Activated naive CD8-positive, alpha-beta T cell (primary cell): Measurements from ENCODE around the gene ERC1.
"Not testable (repeated sequence)": the region's sequence is repeated elsewhere in the genome, so short reads cannot be mapped to it uniquely, and the experiment has no call there.

ENCODE experiments used
- H3K27ac Mint-ChIP-seq: one replicate; pipeline ENCODE4 v1.8.0; 2021; ENCODE audit warnings: mixed read lengths
- H3K27me3 Mint-ChIP-seq: one replicate; pipeline ENCODE4 v1.8.0; 2021; ENCODE audit warnings: mixed read lengths
- H3K36me3 Mint-ChIP-seq: one replicate; pipeline ENCODE4 v1.8.0; 2021; ENCODE audit warnings: mixed read lengths
- H3K4me1 Mint-ChIP-seq: one replicate; pipeline ENCODE4 v1.8.0; 2021; ENCODE audit warnings: low read depth, mixed read lengths
- H3K4me3 Mint-ChIP-seq: one replicate; pipeline ENCODE4 v1.8.0; 2021; ENCODE audit warnings: mild to moderate bottlenecking, mixed read lengths
- H3K9me3 Mint-ChIP-seq: one replicate; pipeline ENCODE4 v1.8.0; 2021; ENCODE audit warnings: low read depth, mixed read lengths

Gene ERC1

GRCh38 chr12:997505-997904, 6.5 kb downstream of the ERC1 start:
- Mint-ChIP-seq H3K27ac (peak overlapping the region; percentile 24), H3K9me3 (no peaks in the 10 kb centered on the region), H3K27me3 (no peaks in the 10 kb centered on the region), H3K4me1 (peaks cover 36% of the 10 kb centered on the region), H3K36me3 (peaks cover 6% of the 10 kb centered on the region), H3K4me3 (no peak overlapping the region)

GRCh38 chr12:998020-998874, 7.2 kb downstream of the ERC1 start:
- H3K36me3 Mint-ChIP-seq: peaks cover 7% of the 10 kb centered on the region
- H3K27ac Mint-ChIP-seq: no peak overlapping the region
- H3K4me3 Mint-ChIP-seq: no peak overlapping the region
- H3K9me3 Mint-ChIP-seq: no peaks in the 10 kb centered on the region
- peaks cover 32% of the 10 kb centered on the region for H3K4me1 Mint-ChIP-seq
- H3K27me3 Mint-ChIP-seq: no peaks in the 10 kb centered on the region

GRCh38 chr12:999736-1000135, 8.7 kb downstream of the ERC1 start:
- not testable (repeated sequence) for H3K4me3 Mint-ChIP-seq, H3K9me3 Mint-ChIP-seq, H3K36me3 Mint-ChIP-seq, H3K27ac Mint-ChIP-seq, H3K27me3 Mint-ChIP-seq
- peaks cover 35% of the 10 kb centered on the region for H3K4me1 Mint-ChIP-seq

- Mint-ChIP-seq H3K27me3 (no peaks in the 10 kb centered on the region), H3K9me3 (no peaks in the 10 kb centered on the region), H3K4me3 (no peak overlapping the region), H3K27ac (no peak overlapping the region), H3K4me1 (peaks cover 28% of the 10 kb centered on the region), H3K36me3 (peaks cover 7% of the 10 kb centered on the region)
Measured at GRCh38 chr12:1001507-1001906, 10.5 kb downstream of the ERC1 start.

- Mint-ChIP-seq H3K27ac (no peak overlapping the region), H3K4me3 (no peak overlapping the region), H3K9me3 (no peaks in the 10 kb centered on the region), H3K27me3 (no peaks in the 10 kb centered on the region), H3K36me3 (peaks cover 7% of the 10 kb centered on the region), H3K4me1 (peaks cover 18% of the 10 kb centered on the region)
Measured at GRCh38 chr12:1003600-1004271, 12.7 kb downstream of the ERC1 start.

- peaks cover 13% of the 10 kb centered on the region for H3K4me1 Mint-ChIP-seq
- peaks cover 6% of the 10 kb centered on the region for H3K36me3 Mint-ChIP-seq
- H3K27ac Mint-ChIP-seq: no peak overlapping the region
- no peak overlapping the region for H3K4me3 Mint-ChIP-seq
- H3K9me3 Mint-ChIP-seq: no peaks in the 10 kb centered on the region
- no peaks in the 10 kb centered on the region for H3K27me3 Mint-ChIP-seq
Measured at GRCh38 chr12:1006255-1006654, 15.2 kb downstream of the ERC1 start.

- H3K27ac Mint-ChIP-seq: no peak overlapping the region
- H3K36me3 Mint-ChIP-seq: peaks cover 3% of the 10 kb centered on the region
- no peak overlapping the region for H3K4me3 Mint-ChIP-seq
- no peaks in the 10 kb centered on the region for H3K27me3 Mint-ChIP-seq
- peaks cover 12% of the 10 kb centered on the region for H3K4me1 Mint-ChIP-seq
- H3K9me3 Mint-ChIP-seq: no peaks in the 10 kb centered on the region
Measured at GRCh38 chr12:1007276-1007675, 16.3 kb downstream of the ERC1 start.

- Mint-ChIP-seq H3K36me3 (no peaks in the 10 kb centered on the region), H3K27me3 (no peaks in the 10 kb centered on the region), H3K4me1 (peaks cover 10% of the 10 kb centered on the region), H3K9me3 (no peaks in the 10 kb centered on the region), H3K27ac (no peak overlapping the region), H3K4me3 (no peak overlapping the region)
Measured at GRCh38 chr12:1007994-1008393, 17.0 kb downstream of the ERC1 start.

- H3K4me3 Mint-ChIP-seq: no peak overlapping the region
- H3K36me3 Mint-ChIP-seq: peaks cover 2% of the 10 kb centered on the region
- H3K9me3 Mint-ChIP-seq: no peaks in the 10 kb centered on the region
- H3K4me1 Mint-ChIP-seq: peaks cover 6% of the 10 kb centered on the region
- no peak overlapping the region for H3K27ac Mint-ChIP-seq
- H3K27me3 Mint-ChIP-seq: no peaks in the 10 kb centered on the region
Measured at GRCh38 chr12:1011091-1011490, 20.1 kb downstream of the ERC1 start.

GRCh38 chr12:1013618-1014489, 22.8 kb downstream of the ERC1 start:
- Mint-ChIP-seq H3K27me3 (no peaks in the 10 kb centered on the region), H3K36me3 (peaks cover 4% of the 10 kb centered on the region), H3K27ac (no peak overlapping the region), H3K4me3 (no peak overlapping the region), H3K4me1 (peaks cover 6% of the 10 kb centered on the region), H3K9me3 (no peaks in the 10 kb centered on the region)

- H3K4me3 Mint-ChIP-seq: no peak overlapping the region
- peaks cover 9% of the 10 kb centered on the region for H3K4me1 Mint-ChIP-seq
- no peaks in the 10 kb centered on the region for H3K9me3 Mint-ChIP-seq
- no peak overlapping the region for H3K27ac Mint-ChIP-seq
- peaks cover 14% of the 10 kb centered on the region for H3K36me3 Mint-ChIP-seq
- no peaks in the 10 kb centered on the region for H3K27me3 Mint-ChIP-seq
Measured at GRCh38 chr12:1019283-1019682, 28.3 kb downstream of the ERC1 start.

- no peak overlapping the region for H3K27ac Mint-ChIP-seq
- H3K9me3 Mint-ChIP-seq: no peaks in the 10 kb centered on the region
- no peak overlapping the region for H3K4me3 Mint-ChIP-seq
- peaks cover 8% of the 10 kb centered on the region for H3K4me1 Mint-ChIP-seq
- no peaks in the 10 kb centered on the region for H3K27me3 Mint-ChIP-seq
- peaks cover 13% of the 10 kb centered on the region for H3K36me3 Mint-ChIP-seq
Measured at GRCh38 chr12:1020389-1020788, 29.4 kb downstream of the ERC1 start.

- no peaks in the 10 kb centered on the region for H3K27me3 Mint-ChIP-seq
- no peak overlapping the region for H3K27ac Mint-ChIP-seq
- H3K4me3 Mint-ChIP-seq: no peak overlapping the region
- peaks cover 6% of the 10 kb centered on the region for H3K4me1 Mint-ChIP-seq
- H3K9me3 Mint-ChIP-seq: no peaks in the 10 kb centered on the region
- H3K36me3 Mint-ChIP-seq: peaks cover 14% of the 10 kb centered on the region
Measured at GRCh38 chr12:1022032-1022970, 31.3 kb downstream of the ERC1 start.

GRCh38 chr12:1030779-1031178, 39.8 kb downstream of the ERC1 start:
- H3K36me3 Mint-ChIP-seq: peaks cover 6% of the 10 kb centered on the region
- H3K9me3 Mint-ChIP-seq: no peaks in the 10 kb centered on the region
- H3K27ac Mint-ChIP-seq: no peak overlapping the region

More at GRCh38 chr12:1030779-1031178, 39.8 kb downstream of the ERC1 start:
- Mint-ChIP-seq H3K4me1 (peaks cover 2% of the 10 kb centered on the region), H3K4me3 (no peak overlapping the region), H3K27me3 (no peaks in the 10 kb centered on the region)
